MCF 10A (cell line): ENCODE data around the gene SEZ6L. TPM values are rescaled to one million over a fixed set of nuclear protein-coding genes. Genes with fewer than 3 reads are reported as not detected.

Source experiments
- BruUV-seq: library from RNA; stranded (reverse); fragments of 400-500 nt; replicated peaks from 2 replicates; lab custom pipeline; 2021; lab: Mats Ljungman, UMichigan
- CTCF ChIA-PET: fragments of 300-600 bp; sonication (Branson Sonifier 250); formaldehyde crosslinking; extraction: SDS; loops from one replicate; lab custom pipeline; 2021; ENCODE audit warnings: antibody characterized with exemption, inconsistent platforms; lab: Yijun Ruan, JAX
- POLR2A ChIA-PET: fragments of 300-600, 350-650 bp; sonication (Branson Sonifier 250); formaldehyde crosslinking; extraction: SDS; loops from one replicate; lab custom pipeline; 2020; ENCODE audit warnings: antibody characterized with exemption, inconsistent platforms; lab: Yijun Ruan, JAX
- DNase-seq: peaks from one replicate; pipeline ENCODE4 v3.0.0-alpha.2; 2018; ENCODE audit not compliant: unreplicated experiment
- H3K27ac Mint-ChIP-seq: one replicate; pipeline ENCODE4 v1.8.0; 2022; ENCODE audit warnings: mild to moderate bottlenecking, low read depth, mixed read lengths; ENCODE audit not compliant: unreplicated experiment
- H3K27me3 Mint-ChIP-seq: one replicate; pipeline ENCODE4 v1.8.0; 2022; ENCODE audit warnings: mixed read lengths; ENCODE audit not compliant: insufficient read depth, unreplicated experiment
- H3K36me3 Mint-ChIP-seq: one replicate; pipeline ENCODE4 v1.8.0; 2022; ENCODE audit warnings: mild to moderate bottlenecking, moderate library complexity, mixed read lengths; ENCODE audit not compliant: insufficient read depth, unreplicated experiment
- H3K4me1 Mint-ChIP-seq: one replicate; pipeline ENCODE4 v1.8.0; 2022; ENCODE audit warnings: mixed read lengths; ENCODE audit not compliant: insufficient read depth, unreplicated experiment
- H3K4me3 Mint-ChIP-seq: one replicate; pipeline ENCODE4 v1.8.0; 2022; ENCODE audit warnings: mild to moderate bottlenecking, moderate library complexity, mixed read lengths; ENCODE audit not compliant: unreplicated experiment
- H3K9me3 Mint-ChIP-seq: one replicate; pipeline ENCODE4 v1.8.0; 2022; ENCODE audit warnings: mixed read lengths; ENCODE audit not compliant: unreplicated experiment
- intact Hi-C: fragments of 100-400 bp; cut with micrococcal nuclease; formaldehyde crosslinking; loops from 2 replicates; pipeline ENCODE4 v1.14.1; 2022
- total RNA-seq: library from RNA; stranded (reverse); gene quantifications from 2 replicates; pipeline ENCODE4 v1.2.3, GENCODE V29; 2022
- TF ChIP-seq, protein P1 (sequence below): fragments of 200-600 bp; IDR thresholded peaks from one replicate; pipeline ENCODE4 v1.8.0; 2022; ENCODE audit warnings: antibody characterized with exemption, mild to moderate bottlenecking; ENCODE audit not compliant: unreplicated experiment

The SEZ6L gene
- total RNA-seq, 1 experiment from 2014 or later: not detected

GRCh38 chr22:26310616-26311015 lies 141.4 kb downstream of the SEZ6L start:
- ChIA-PET POLR2A (no interaction called here), CTCF (interaction anchor here (0.7 kb wide), 1 partner anchor 1802 kb away, joined by 3 read pairs; no protein-coding TSS in a partner anchor)
- TF ChIP-seq, protein P1, sequence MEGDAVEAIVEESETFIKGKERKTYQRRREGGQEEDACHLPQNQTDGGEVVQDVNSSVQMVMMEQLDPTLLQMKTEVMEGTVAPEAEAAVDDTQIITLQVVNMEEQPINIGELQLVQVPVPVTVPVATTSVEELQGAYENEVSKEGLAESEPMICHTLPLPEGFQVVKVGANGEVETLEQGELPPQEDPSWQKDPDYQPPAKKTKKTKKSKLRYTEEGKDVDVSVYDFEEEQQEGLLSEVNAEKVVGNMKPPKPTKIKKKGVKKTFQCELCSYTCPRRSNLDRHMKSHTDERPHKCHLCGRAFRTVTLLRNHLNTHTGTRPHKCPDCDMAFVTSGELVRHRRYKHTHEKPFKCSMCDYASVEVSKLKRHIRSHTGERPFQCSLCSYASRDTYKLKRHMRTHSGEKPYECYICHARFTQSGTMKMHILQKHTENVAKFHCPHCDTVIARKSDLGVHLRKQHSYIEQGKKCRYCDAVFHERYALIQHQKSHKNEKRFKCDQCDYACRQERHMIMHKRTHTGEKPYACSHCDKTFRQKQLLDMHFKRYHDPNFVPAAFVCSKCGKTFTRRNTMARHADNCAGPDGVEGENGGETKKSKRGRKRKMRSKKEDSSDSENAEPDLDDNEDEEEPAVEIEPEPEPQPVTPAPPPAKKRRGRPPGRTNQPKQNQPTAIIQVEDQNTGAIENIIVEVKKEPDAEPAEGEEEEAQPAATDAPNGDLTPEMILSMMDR: no peak
- H3K4me3 Mint-ChIP-seq: no peak overlapping the region
- intact Hi-C loops: no loop called here
- H3K36me3 Mint-ChIP-seq: no peaks in the 10 kb centered on the region
- H3K4me1 Mint-ChIP-seq: no peaks in the 10 kb centered on the region
- H3K9me3 Mint-ChIP-seq: no peaks in the 10 kb centered on the region
- no peak overlapping the region for H3K27ac Mint-ChIP-seq
- H3K27me3 Mint-ChIP-seq: peaks cover 60% of the 10 kb centered on the region
- no peak for DNase-seq
- no TSS peak for BruUV-seq

DNA sequence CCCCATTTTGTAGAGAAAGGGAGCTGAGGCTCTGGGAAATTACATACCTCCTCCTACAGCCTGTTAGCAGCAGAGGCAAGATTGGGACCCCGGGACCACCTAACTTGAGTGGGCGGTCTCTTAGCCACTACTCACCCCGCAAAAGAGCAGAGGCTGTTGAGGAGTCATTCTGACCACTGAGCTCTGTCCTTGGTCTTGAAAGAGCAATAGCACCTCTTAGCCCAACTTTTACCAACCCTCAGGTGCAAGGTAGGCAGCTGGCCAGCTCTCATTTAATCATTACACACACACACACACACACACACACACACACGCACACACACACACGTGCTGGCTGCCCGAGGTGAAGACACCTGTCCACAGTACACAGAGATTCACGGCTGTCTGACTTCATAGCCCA lies 144.0 kb downstream of the SEZ6L start:
- intact Hi-C loops: no loop called here
- Mint-ChIP-seq H3K4me1 (no peaks in the 10 kb centered on the region), H3K4me3 (no peak overlapping the region), H3K27ac (no peak overlapping the region), H3K36me3 (no peaks in the 10 kb centered on the region), H3K9me3 (no peaks in the 10 kb centered on the region), H3K27me3 (peaks cover 51% of the 10 kb centered on the region)
- ChIA-PET CTCF (interaction anchor here (0.9 to 1.8 kb wide), 3 partner anchors 13 to 672 kb away, joined by 3 to 9 read pairs (median 3); no protein-coding TSS in a partner anchor), POLR2A (no interaction called here)
- DNase-seq: no peak
- BruUV-seq: no TSS peak
- TF ChIP-seq, protein P1: no peak

- Mint-ChIP-seq H3K27me3 (peaks cover 42% of the 10 kb centered on the region), H3K4me1 (no peaks in the 10 kb centered on the region), H3K27ac (no peak overlapping the region), H3K9me3 (no peaks in the 10 kb centered on the region), H3K36me3 (no peaks in the 10 kb centered on the region), H3K4me3 (no peak overlapping the region)
- intact Hi-C loops: no loop called here
- DNase-seq: no peak
- POLR2A ChIA-PET: no interaction called here
- BruUV-seq: no TSS peak
- TF ChIP-seq, protein P1: no peak
- CTCF ChIA-PET: interaction anchor here (1.0 to 1.8 kb wide), 2 partner anchors 12 to 52 kb away, joined by 3 to 9 read pairs; no protein-coding TSS in a partner anchor
These were observed 144.9 kb downstream of the SEZ6L start for GRCh38 chr22:26314171-26314570.

DNA sequence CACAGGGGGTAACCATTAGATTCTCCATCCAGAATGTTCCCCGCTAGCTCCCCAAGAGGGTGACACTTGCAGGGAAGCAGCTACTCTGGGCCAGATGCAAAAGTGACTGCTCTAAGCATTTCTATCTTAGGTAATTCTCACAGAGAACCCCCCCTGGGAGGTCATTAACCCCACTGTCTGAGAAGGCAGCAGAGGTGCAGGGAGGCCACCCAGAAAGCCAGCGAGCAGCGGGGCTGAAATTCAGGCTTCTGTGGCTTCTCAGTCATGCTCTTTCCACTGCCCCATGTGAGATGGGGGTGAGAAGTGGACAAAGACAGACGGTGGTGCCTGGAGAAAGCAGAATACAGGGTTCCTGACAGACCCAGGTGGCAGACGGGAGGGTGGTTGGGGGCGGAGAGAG lies 145.4 kb downstream of the SEZ6L start:
- no peak overlapping the region for H3K4me3 Mint-ChIP-seq
- intact Hi-C loops: no loop called here

More for the DNA sequence above, 145.4 kb downstream of the SEZ6L start:
- no TSS peak for BruUV-seq
- ChIA-PET CTCF (no interaction called here), POLR2A (no interaction called here)
- no peaks in the 10 kb centered on the region for H3K36me3 Mint-ChIP-seq
- H3K4me1 Mint-ChIP-seq: no peaks in the 10 kb centered on the region
- peaks cover 40% of the 10 kb centered on the region for H3K27me3 Mint-ChIP-seq
- TF ChIP-seq, protein P1: no peak
- H3K9me3 Mint-ChIP-seq: no peaks in the 10 kb centered on the region
- no peak overlapping the region for H3K27ac Mint-ChIP-seq
- DNase-seq: no peak
